GM21529 (cell line): ENCODE results near the gene AGK.
A peak's percentile ranks its signal among the peaks of the same experiment; 100 is the strongest.

ENCODE experiments used
- ATAC-seq: cut with Tn5 transposase; IDR thresholded peaks from one replicate; pipeline ENCODE4 v1.9.1; 2021; ENCODE audit not compliant: unreplicated experiment

Gene AGK

GRCh38 chr7:141701489-141702046, 150.4 kb downstream of the AGK start:
- peak; percentile 82 for ATAC-seq

GRCh38 chr7:141702047-141702567, 150.9 kb downstream of the AGK start, which contains the start of gene DENND11:
Gene DENND11 (minus strand): TSS chr7:141702166. CDS start chr7:141702153, 13 bp downstream.
- peak; percentile 73 for ATAC-seq

GRCh38 chr7:141702892-141703291, 151.7 kb downstream of the AGK start:
- ATAC-seq: no peak

- no peak for ATAC-seq
Measured at GRCh38 chr7:141704112-141704511, 152.9 kb downstream of the AGK start.

GRCh38 chr7:141704741-141705140, 153.5 kb downstream of the AGK start:
- ATAC-seq: no peak
